H9 (cell line): Measurements from ENCODE around the gene AVEN. TPM values are rescaled to one million over a fixed set of nuclear protein-coding genes. Genes with fewer than 3 reads are reported as not detected.

ENCODE experiments used
- DNase-seq: peaks from one replicate; pipeline ENCODE4 v3.0.0-alpha.2; 2017
- H2AFZ ChIP-seq: one replicate; pipeline ENCODE4 v1.6.1; 2013; ENCODE audit warnings: mild to moderate bottlenecking, low read length, control low read depth, moderate library complexity
- H2AK5ac ChIP-seq: 2 replicates; pipeline ENCODE4 v1.6.1; 2013; ENCODE audit warnings: low read length, control low read depth, mixed read lengths; ENCODE audit not compliant: insufficient read length
- H2BK120ac ChIP-seq: one replicate; pipeline ENCODE4 v1.6.1; 2013; ENCODE audit warnings: low read depth, mild to moderate bottlenecking, low read length, control low read depth, inconsistent platforms; ENCODE audit not compliant: poor library complexity, severe bottlenecking
- H2BK12ac ChIP-seq: 2 replicates; pipeline ENCODE4 v1.6.1; 2013; ENCODE audit warnings: low read length, control low read depth, mixed read lengths, low read depth; ENCODE audit not compliant: insufficient read length
- H2BK15ac ChIP-seq: 2 replicates; pipeline ENCODE4 v1.6.1; 2013; ENCODE audit warnings: low read depth, low read length, control low read depth
- H2BK20ac ChIP-seq: one replicate; pipeline ENCODE4 v1.6.1; 2013; ENCODE audit warnings: low read depth, mild to moderate bottlenecking, low read length, control low read depth, inconsistent platforms; ENCODE audit not compliant: poor library complexity, severe bottlenecking
- H2BK5ac ChIP-seq: 2 replicates; pipeline ENCODE4 v1.6.1; 2013; ENCODE audit warnings: low read length, control low read depth, mixed read lengths; ENCODE audit not compliant: insufficient read length
- H3K14ac ChIP-seq: 2 replicates; pipeline ENCODE4 v1.6.1; 2013; ENCODE audit warnings: low read length, control low read depth; ENCODE audit not compliant: insufficient read depth
- H3K18ac ChIP-seq: 2 replicates; pipeline ENCODE4 v1.6.1; 2013; ENCODE audit warnings: low read depth, mild to moderate bottlenecking, mixed read lengths, low read length, control low read depth; ENCODE audit not compliant: insufficient read length
- H3K23ac ChIP-seq: 2 replicates; pipeline ENCODE4 v1.6.1; 2013; ENCODE audit warnings: low read length, control low read depth, mixed read lengths, low read depth; ENCODE audit not compliant: insufficient read length
- H3K23me2 ChIP-seq: 2 replicates; pipeline ENCODE4 v1.6.1; 2013; ENCODE audit warnings: low read depth, mild to moderate bottlenecking, mixed read lengths, low read length, control low read depth; ENCODE audit not compliant: insufficient read length, poor library complexity, severe bottlenecking
- H3K27ac ChIP-seq: 2 replicates; pipeline ENCODE4 v1.5.1; 2013; ENCODE audit warnings: low read length, control low read depth, mixed read lengths, low read depth; ENCODE audit not compliant: insufficient read length
- H3K27me3 ChIP-seq: 2 replicates; pipeline ENCODE4 v1.6.1; 2013; ENCODE audit warnings: low read length, control low read depth, inconsistent platforms; ENCODE audit not compliant: insufficient read depth
- H3K4ac ChIP-seq: 2 replicates; pipeline ENCODE4 v1.6.1; 2013; ENCODE audit warnings: low read depth, mild to moderate bottlenecking, control low read depth, inconsistent platforms, low read length, moderate library complexity
- H3K4me1 ChIP-seq: 2 replicates; pipeline ENCODE4 v1.6.1; 2013; ENCODE audit warnings: low read length, control low read depth, inconsistent platforms; ENCODE audit not compliant: insufficient read depth
- H3K4me2 ChIP-seq: 2 replicates; pipeline ENCODE4 v1.6.1; 2013; ENCODE audit warnings: low read length, control low read depth, mixed read lengths; ENCODE audit not compliant: insufficient read length, insufficient read depth
- H3K56ac ChIP-seq: 2 replicates; pipeline ENCODE4 v1.6.1; 2013; ENCODE audit warnings: low read depth, mild to moderate bottlenecking, mixed read lengths, low read length, control low read depth; ENCODE audit not compliant: insufficient read length
- H3K79me1 ChIP-seq: 2 replicates; pipeline ENCODE4 v1.6.1; 2013; ENCODE audit warnings: low read depth, mild to moderate bottlenecking, moderate library complexity, low read length, control low read depth, inconsistent platforms; ENCODE audit not compliant: insufficient read depth, poor library complexity, severe bottlenecking
- H3K79me2 ChIP-seq: 2 replicates; pipeline ENCODE4 v1.6.1; 2013; ENCODE audit warnings: low read length, control low read depth, inconsistent platforms; ENCODE audit not compliant: insufficient read depth
- H3K9ac ChIP-seq: 2 replicates; pipeline ENCODE4 v1.6.1; 2013; ENCODE audit warnings: low read length, control low read depth, mixed read lengths; ENCODE audit not compliant: insufficient read length; ENCODE audit errors: extremely low read depth
- H3K9me3 ChIP-seq: one replicate; pipeline ENCODE4 v1.6.1; 2013; ENCODE audit warnings: low read depth, low read length, inconsistent platforms; ENCODE audit not compliant: control insufficient read depth
- H3T11ph ChIP-seq: one replicate; pipeline ENCODE4 v1.6.1; 2013; ENCODE audit warnings: mild to moderate bottlenecking, low read length, control low read depth, inconsistent platforms
- H4K20me1 ChIP-seq: one replicate; pipeline ENCODE4 v1.6.1; 2013; ENCODE audit not compliant: control insufficient read depth, insufficient read length, insufficient read depth
- H4K5ac ChIP-seq: 2 replicates; pipeline ENCODE4 v1.6.1; 2013; ENCODE audit warnings: low read depth, mild to moderate bottlenecking, mixed read lengths, low read length, control low read depth; ENCODE audit not compliant: insufficient read length
- H4K8ac ChIP-seq: replicated peaks from 2 replicates; pipeline ENCODE4 v1.6.1; 2013; ENCODE audit warnings: low read length, control low read depth, mixed read lengths, low read depth; ENCODE audit not compliant: insufficient read length
- H4K91ac ChIP-seq: 2 replicates; pipeline ENCODE4 v1.6.1; 2013; ENCODE audit warnings: low read depth, mild to moderate bottlenecking, moderate library complexity, mixed read lengths, low read length, control low read depth; ENCODE audit not compliant: insufficient read length
- H3K27ac Mint-ChIP-seq, 3 experiments: 2 replicates in 2 of 3; 3 replicates in 1 of 3; pipeline ENCODE4 v1.8.0; 2020 to 2021; ENCODE audit warnings: mixed read lengths in 3 of 3, mild to moderate bottlenecking in 1 of 3, moderate library complexity in 1 of 3
- H3K27me3 Mint-ChIP-seq: 2 replicates; pipeline ENCODE4 v1.8.0; 2021; ENCODE audit warnings: low read depth, mild to moderate bottlenecking, moderate library complexity, mixed read lengths
- H3K36me3 Mint-ChIP-seq, 3 experiments: 2 replicates in 2 of 3; 3 replicates in 1 of 3; pipeline ENCODE4 v1.8.0; 2020 to 2021; ENCODE audit warnings: low read depth in 3 of 3, mixed read lengths in 3 of 3; ENCODE audit not compliant: insufficient read depth in 1 of 3
- H3K4me1 Mint-ChIP-seq, 2 experiments: 2 replicates each; pipeline ENCODE4 v1.8.0; 2020; ENCODE audit warnings: mixed read lengths in 2 of 2
- H3K4me3 Mint-ChIP-seq, 2 experiments: 2 replicates in 1 of 2; 3 replicates in 1 of 2; pipeline ENCODE4 v1.8.0; 2020 to 2021; ENCODE audit warnings: mild to moderate bottlenecking in 2 of 2, mixed read lengths in 2 of 2, moderate library complexity in 1 of 2
- H3K9me3 Mint-ChIP-seq, 2 experiments: 2 replicates in 1 of 2; 3 replicates in 1 of 2; pipeline ENCODE4 v1.8.0; 2020; ENCODE audit warnings: mild to moderate bottlenecking in 2 of 2, mixed read lengths in 2 of 2, moderate library complexity in 1 of 2
- WGBS: extraction: QIAGEN DNeasy Blood & Tissue Kit; methylation state at CpG from one replicate; pipeline ENCODE4 v1.1.7; 2013; ENCODE audit warnings: missing lambda C conversion rate, low lambda C conversion rate, mixed read lengths; ENCODE audit not compliant: insufficient read length; ENCODE audit errors: extremely low coverage; 5-methylcytosine and 5-hydroxymethylcytosine counted together
- total RNA-seq: library from RNA; stranded (reverse); gene quantifications from 2 replicates; pipeline ENCODE4 v1.2.1, GENCODE V29; 2021
- TF ChIP-seq, protein P1 (sequence below): fragments of 200-600 bp; sonication (generic); conservative IDR thresholded peaks from 3 replicates; pipeline ENCODE4 v1.8.0; 2021; ENCODE audit warnings: antibody characterized with exemption, mild to moderate bottlenecking

The AVEN gene
- total RNA-seq, 1 experiment from 2014 or later, result 16.1 TPM

- H3K27me3 ChIP-seq, result no peaks in the 10 kb centered on the region
- no peak overlapping the region for H2BK12ac ChIP-seq
- Mint-ChIP-seq H3K27ac (no peak overlapping the region), H3K4me3 (no peak overlapping the region), H3K36me3 (no peaks in the 10 kb centered on the region; a peak in 1 of 7 replicates), H3K9me3 (no peaks in the 10 kb centered on the region), H3K4me1 (peaks cover 9 to 16% of the 10 kb centered on the region in 2 experiments), H3K27me3 (no peaks in the 10 kb centered on the region)
- no peak overlapping the region for H3K14ac ChIP-seq
- H2AK5ac ChIP-seq, result no peak overlapping the region
- H2BK15ac ChIP-seq, result no peak overlapping the region
- TF ChIP-seq, protein P1, sequence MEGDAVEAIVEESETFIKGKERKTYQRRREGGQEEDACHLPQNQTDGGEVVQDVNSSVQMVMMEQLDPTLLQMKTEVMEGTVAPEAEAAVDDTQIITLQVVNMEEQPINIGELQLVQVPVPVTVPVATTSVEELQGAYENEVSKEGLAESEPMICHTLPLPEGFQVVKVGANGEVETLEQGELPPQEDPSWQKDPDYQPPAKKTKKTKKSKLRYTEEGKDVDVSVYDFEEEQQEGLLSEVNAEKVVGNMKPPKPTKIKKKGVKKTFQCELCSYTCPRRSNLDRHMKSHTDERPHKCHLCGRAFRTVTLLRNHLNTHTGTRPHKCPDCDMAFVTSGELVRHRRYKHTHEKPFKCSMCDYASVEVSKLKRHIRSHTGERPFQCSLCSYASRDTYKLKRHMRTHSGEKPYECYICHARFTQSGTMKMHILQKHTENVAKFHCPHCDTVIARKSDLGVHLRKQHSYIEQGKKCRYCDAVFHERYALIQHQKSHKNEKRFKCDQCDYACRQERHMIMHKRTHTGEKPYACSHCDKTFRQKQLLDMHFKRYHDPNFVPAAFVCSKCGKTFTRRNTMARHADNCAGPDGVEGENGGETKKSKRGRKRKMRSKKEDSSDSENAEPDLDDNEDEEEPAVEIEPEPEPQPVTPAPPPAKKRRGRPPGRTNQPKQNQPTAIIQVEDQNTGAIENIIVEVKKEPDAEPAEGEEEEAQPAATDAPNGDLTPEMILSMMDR, result no peak
- H2BK120ac ChIP-seq, result no peak overlapping the region
- no peak overlapping the region for H4K91ac ChIP-seq
- H3K56ac ChIP-seq, result no peak overlapping the region
- H3K27ac ChIP-seq, result no peak overlapping the region
- no peaks in the 10 kb centered on the region for H3K9me3 ChIP-seq
- H3K23me2 ChIP-seq, result no peaks in the 10 kb centered on the region
- H4K20me1 ChIP-seq, result no peaks in the 10 kb centered on the region
- no peak overlapping the region for H3K9ac ChIP-seq
- no peaks in the 10 kb centered on the region for H3K79me1 ChIP-seq
- H4K5ac ChIP-seq, result no peak overlapping the region
- H2BK5ac ChIP-seq, result no peak overlapping the region
- H3K4me2 ChIP-seq, result no peak overlapping the region
- no peak overlapping the region for H3K4ac ChIP-seq
- H3T11ph ChIP-seq, result no peak overlapping the region
- no peak overlapping the region for H4K8ac ChIP-seq
- no peak overlapping the region for H2BK20ac ChIP-seq
- no peak overlapping the region for H2AFZ ChIP-seq
- no CpG with 5 or more reads among the region's 3 CpGs for WGBS
- H3K18ac ChIP-seq, result no peak overlapping the region
- H3K4me1 ChIP-seq, result no peaks in the 10 kb centered on the region
- no peak for DNase-seq
- H3K79me2 ChIP-seq, result no peaks in the 10 kb centered on the region; the same call in 1 of the 2 replicates
- H3K23ac ChIP-seq, result no peak overlapping the region
Measured at GRCh38 chr15:33985751-33986150, 53.3 kb downstream of the AVEN start.
